ENCODE data around the gene GPR17.

GPR17 gene

GRCh38 chr2:127695491-127696472 lies 49.8 kb downstream of the GPR17 start:
- DNase-seq = peak in 1 of 2 donors; percentile 46

GRCh38 chr2:127697482-127698180 lies 51.7 kb downstream of the GPR17 start:
- no peak for DNase-seq

GRCh38 chr2:127698553-127699355 lies 52.8 kb downstream of the GPR17 start:
- DNase-seq = no peak

DNA sequence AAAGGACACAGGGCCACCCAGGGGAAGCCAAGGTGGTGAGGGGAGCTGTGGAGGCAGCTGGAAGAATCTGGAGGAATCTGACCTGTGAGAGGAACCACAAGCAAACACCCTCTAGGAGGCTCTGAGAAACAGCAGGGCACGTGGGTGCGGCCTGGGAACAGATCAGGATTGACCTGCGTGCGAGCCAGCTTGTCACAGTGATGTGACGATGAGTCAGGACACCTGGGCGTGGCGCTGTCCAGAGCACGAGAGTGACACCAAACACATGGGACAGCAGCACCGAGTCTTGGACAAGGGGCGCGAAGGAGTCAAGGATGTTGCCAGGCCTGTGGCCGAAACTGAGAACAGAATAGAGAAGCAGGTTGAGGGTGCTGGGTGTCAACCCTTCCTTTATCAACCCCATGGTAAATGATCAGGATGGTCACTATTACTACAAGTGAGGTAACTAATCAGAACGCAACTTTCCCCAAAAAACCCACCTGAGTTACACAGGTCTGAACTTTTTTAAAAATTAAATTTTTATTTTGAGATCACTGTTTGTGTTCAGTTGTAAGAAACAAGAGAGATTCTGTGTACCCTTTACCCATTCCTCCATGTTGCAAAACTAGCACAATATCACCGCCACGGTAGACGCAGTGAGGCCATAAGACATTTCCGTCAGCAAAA lies 54.7 kb downstream of the GPR17 start:
- peak in 1 of 2 donors; percentile 6 for DNase-seq

DNA sequence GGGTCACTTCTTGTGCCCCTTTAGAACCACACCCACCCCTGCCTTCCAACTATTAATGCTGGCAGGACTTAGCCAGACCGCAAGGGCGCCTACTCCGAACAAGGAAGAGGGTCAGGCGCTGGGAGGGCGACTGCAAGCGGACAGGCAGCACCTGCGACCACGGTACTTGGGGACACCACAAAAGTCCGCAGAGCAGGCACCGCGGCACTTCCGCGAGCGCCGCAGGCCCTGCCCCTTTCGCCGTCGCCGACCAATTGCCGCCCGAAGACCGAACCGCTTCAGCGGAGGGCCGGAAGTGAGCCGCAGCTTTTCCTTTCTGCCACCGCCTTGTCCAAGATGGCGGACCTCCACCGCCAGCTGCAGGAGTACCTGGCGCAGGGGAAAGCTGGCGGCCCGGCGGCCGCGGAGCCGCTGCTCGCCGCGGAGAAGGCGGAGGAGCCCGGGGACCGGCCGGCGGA lies 55.3 kb downstream of the GPR17 start, which contains the start of gene SFT2D3:
Gene SFT2D3 (plus strand): TSS at position 305 of the 458 bp plus-strand sequence. CDS start 32 bp downstream, at position 337.
- peak; percentile 87 to 89 for DNase-seq

DNA sequence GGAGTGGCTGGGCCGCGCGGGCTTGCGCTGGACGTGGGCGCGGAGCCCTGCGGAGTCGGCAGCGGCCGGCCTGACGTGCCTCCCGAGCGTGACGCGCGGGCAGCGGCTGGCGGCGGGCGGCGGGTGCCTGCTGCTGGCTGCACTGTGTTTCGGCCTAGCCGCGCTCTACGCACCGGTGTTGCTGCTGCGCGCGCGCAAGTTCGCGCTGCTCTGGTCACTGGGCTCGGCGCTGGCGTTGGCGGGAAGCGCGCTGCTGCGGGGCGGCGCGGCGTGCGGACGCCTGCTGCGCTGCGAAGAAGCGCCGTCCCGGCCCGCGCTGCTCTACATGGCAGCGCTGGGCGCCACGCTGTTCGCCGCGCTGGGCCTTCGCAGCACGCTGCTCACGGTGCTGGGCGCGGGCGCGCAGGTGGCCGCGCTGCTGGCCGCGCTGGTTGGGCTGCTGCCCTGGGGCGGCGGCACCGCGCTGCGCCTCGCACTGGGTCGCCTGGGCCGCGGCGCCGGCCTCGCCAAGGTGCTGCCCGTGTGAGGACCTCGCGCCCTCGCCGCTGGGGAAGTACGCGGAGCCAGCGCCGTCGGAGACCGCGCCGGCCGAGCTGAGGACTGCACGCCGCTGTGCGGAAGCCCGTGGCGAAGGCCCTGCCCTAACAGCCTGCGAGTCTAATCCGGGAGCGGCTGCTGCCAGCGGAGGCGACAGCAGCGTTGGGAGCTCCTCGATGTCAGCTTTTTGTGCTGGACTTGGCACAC lies 55.9 kb downstream of the GPR17 start:
- DNase-seq = peak; percentile 33 to 55

Measured in hippocampal formation (tissue), 2 donors.